HepG2 (cell line): ENCODE results near the gene WDR48. TPM values are rescaled to one million over a fixed set of nuclear protein-coding genes. Genes with fewer than 3 reads are reported as not detected.

Source experiments
- ATAC-seq: fragments of 200-7000 bp; cut with Tn5 transposase; 3 replicates; pipeline ENCODE4 v1.9.1; 2020; ENCODE audit warnings: mild to moderate bottlenecking, moderate library complexity
- BruUV-seq: library from RNA; stranded (reverse); fragments of 400-500 nt; replicated peaks from 2 replicates; lab custom pipeline; 2021; lab: Mats Ljungman, UMichigan
- CTCF ChIA-PET: fragments of 300-600 bp; formaldehyde crosslinking; extraction: SDS; loops from one replicate; lab custom pipeline; 2021; ENCODE audit warnings: low total read pairs, inconsistent platforms, low intra/inter-chr PET ratio; lab: Yijun Ruan, JAX
- POLR2A ChIA-PET: fragments of 350-600 bp; sonication (Branson Sonifier 250); formaldehyde crosslinking; loops from one replicate; lab custom pipeline; 2020; ENCODE audit warnings: antibody characterized with exemption, inconsistent platforms; lab: Yijun Ruan, JAX
- DNase-seq: peaks from one replicate; pipeline ENCODE4 v3.0.0-alpha.2; 2015; ENCODE audit warnings: low spot score
- FAIRE-seq: peaks from 3 replicates; lab custom pipeline; 2011; peaks lifted over from hg19 to GRCh38; lab: Jason Lieb, UNC
- H2AFZ ChIP-seq: one replicate; pipeline ENCODE4 v1.6.1; 2011; ENCODE audit warnings: low read length, inconsistent platforms
- H3K27ac ChIP-seq: fragments of 300-600 bp; 3 replicates; pipeline ENCODE4 v1.8.0; 2011; ENCODE audit warnings: mixed run types, mild to moderate bottlenecking, mixed read lengths, low read length, inconsistent platforms; ENCODE audit not compliant: insufficient read depth; ENCODE audit errors: extremely low read length
- H3K27me3 ChIP-seq, 2 experiments: fragments of 200-600 bp in 1 of 2; 2 replicates in 1 of 2; 3 replicates in 1 of 2; pipeline versions ENCODE4 v1.6.0 to v1.8.0; 2011; ENCODE audit warnings: low read length in 2 of 2, mild to moderate bottlenecking in 2 of 2, moderate library complexity in 2 of 2, inconsistent platforms in 1 of 2; ENCODE audit not compliant: insufficient read depth in 2 of 2, control insufficient read depth in 1 of 2
- H3K36me3 ChIP-seq, 2 experiments: fragments of 200-600 bp in 1 of 2; replicated peaks in 1 of 2; 2 replicates in 1 of 2; 3 replicates in 1 of 2; pipeline versions ENCODE4 v1.5.1 to v1.8.0; 2011; ENCODE audit warnings: low read length in 2 of 2, inconsistent platforms in 1 of 2; ENCODE audit not compliant: insufficient read depth in 2 of 2, control insufficient read depth in 1 of 2
- H3K4me1 ChIP-seq: 2 replicates; pipeline ENCODE4 v1.5.1; 2012; ENCODE audit warnings: low read length, inconsistent platforms; ENCODE audit not compliant: insufficient read depth
- H3K4me2 ChIP-seq: 2 replicates; pipeline ENCODE4 v1.6.0; 2011; ENCODE audit warnings: low read depth, low read length, inconsistent platforms
- H3K4me3 ChIP-seq, 3 experiments: fragments of 200-600 bp in 1 of 3; sonication (generic), shearing (Covaris generic) in 1 of 3; replicated peaks in 1 of 3; 2 replicates each; pipeline ENCODE4 v1.5.1; 2011 to 2016; ENCODE audit warnings: low read length in 3 of 3, inconsistent platforms in 2 of 3, low read depth in 2 of 3, mild to moderate bottlenecking in 2 of 3, control low read depth in 1 of 3, mixed read lengths in 1 of 3; ENCODE audit not compliant: insufficient read depth in 1 of 3
- H3K79me2 ChIP-seq: one replicate; pipeline ENCODE4 v1.6.1; 2011; ENCODE audit warnings: low read length, inconsistent platforms; ENCODE audit not compliant: insufficient read depth
- H3K9ac ChIP-seq: 2 replicates; pipeline ENCODE4 v1.6.0; 2011; ENCODE audit warnings: mild to moderate bottlenecking, low read depth, low read length, inconsistent platforms; ENCODE audit not compliant: insufficient read depth
- H3K9me3 ChIP-seq: 2 replicates; pipeline ENCODE4 v1.5.1; 2012; ENCODE audit warnings: mild to moderate bottlenecking, low read length
- H4K20me1 ChIP-seq: 2 replicates; pipeline ENCODE4 v1.6.0; 2011; ENCODE audit warnings: inconsistent platforms, mild to moderate bottlenecking, low read length, moderate library complexity; ENCODE audit not compliant: insufficient read depth
- AKNA ChIP-seq: sonication (generic); formaldehyde crosslinking; IDR thresholded peaks from 2 replicates; pipeline ENCODE4 v1.4.0; 2020; ENCODE audit warnings: missing genetic modification reagents, borderline replicate concordance
- ELF1 ChIP-seq: sonication (generic); formaldehyde crosslinking; IDR thresholded peaks from 2 replicates; pipeline ENCODE4 v1.4.0; 2020; ENCODE audit warnings: missing genetic modification reagents
- ELF3 ChIP-seq: IDR thresholded peaks from 2 replicates; pipeline ENCODE4 v1.6.1; 2016; ENCODE audit warnings: missing genetic modification reagents, missing compliant biosample characterization
- HOXA3 ChIP-seq: sonication (generic); formaldehyde crosslinking; IDR thresholded peaks from 2 replicates; pipeline ENCODE4 v1.5.0; 2020; ENCODE audit warnings: missing genetic modification reagents
- RBM22 ChIP-seq: fragments of 200-400 bp; formaldehyde crosslinking; optimal IDR thresholded peaks from 2 replicates; pipeline ENCODE3; 2017; ENCODE audit warnings: mild to moderate bottlenecking, low read length, moderate library complexity
- SAP130 ChIP-seq: IDR thresholded peaks from 2 replicates; pipeline ENCODE4 v1.6.1; 2016; ENCODE audit warnings: low read depth
- TEAD3 ChIP-seq: optimal IDR thresholded peaks from 2 replicates; pipeline ENCODE3; 2016; ENCODE audit warnings: borderline replicate concordance
- XBP1 ChIP-seq: sonication (generic); formaldehyde crosslinking; IDR thresholded peaks from 2 replicates; pipeline ENCODE4 v1.5.0; 2020; ENCODE audit warnings: missing genetic modification reagents
- ZNF546 ChIP-seq: sonication (generic); formaldehyde crosslinking; conservative IDR thresholded peaks from 2 replicates; pipeline ENCODE4 v1.8.1; 2023; ENCODE audit warnings: mild to moderate bottlenecking, missing genetic modification reagents
- ZNF557 ChIP-seq: sonication (generic); formaldehyde crosslinking; IDR thresholded peaks from 2 replicates; pipeline ENCODE4 v1.4.0; 2020; ENCODE audit warnings: missing genetic modification reagents
- WGBS: methylation state at CpG from one replicate; pipeline ENCODE4 v1.1.6; 2017; ENCODE audit warnings: low lambda C conversion rate; 5-methylcytosine and 5-hydroxymethylcytosine counted together
- in situ Hi-C: cut with HindIII; loops from 2 replicates; pipeline ENCODE4 v1.10.0; 2017; ENCODE audit warnings: low pct_unique_long_range_greater_than_20kb; ENCODE audit not compliant: extremely low pct_ligation_motif_present
- intact Hi-C: fragments of 100-400 bp; cut with micrococcal nuclease; formaldehyde crosslinking; loops from one replicate; pipeline ENCODE4 v1.10.0; 2022; ENCODE audit not compliant: unreplicated experiment
- polyA plus RNA-seq, 8 experiments: library from polyadenylated mRNA; depleted of rRNA in 3 of 8; stranded (reverse) in 7 of 8; unstranded in 1 of 8; fragments of >200 nt; fragmentation: Illumina TruSeq in 4 of 8; extraction: Trizol in 4 of 8; gene quantifications; 2 replicates each; pipeline versions ENCODE4 v1.2.1 to v1.2.3, GENCODE V29; 2011 to 2016; ENCODE audit warnings: low read depth in 4 of 8, missing spikeins in 1 of 8, mixed read lengths in 1 of 8; ENCODE audit not compliant: insufficient read depth in 1 of 8
- total RNA-seq, 5 experiments: library from RNA; depleted of rRNA; stranded (reverse); fragments of >200 nt; fragmentation: Illumina TruSeq; extraction: Trizol; gene quantifications; 2 replicates each; pipeline ENCODE4 v1.2.3, GENCODE V29; 2016; ENCODE audit warnings: low read depth in 1 of 5
- TF ChIP-seq, protein P1 (sequence below): sonication (generic); formaldehyde crosslinking; IDR thresholded peaks from 2 replicates; pipeline ENCODE4 v1.4.0; 2020; ENCODE audit warnings: missing genetic modification reagents
- TF ChIP-seq, protein P2 (sequence below): sonication (generic); IDR thresholded peaks from 2 replicates; pipeline ENCODE4 v1.6.1; 2016; ENCODE audit warnings: low read depth, borderline replicate concordance

The WDR48 gene
- total and polyA plus RNA-seq, 2 of the 13 experiments (the other 11 are each of a cell fraction or from before 2014, with no cell fraction given), result 29.2 to 31.2 TPM

DNA sequence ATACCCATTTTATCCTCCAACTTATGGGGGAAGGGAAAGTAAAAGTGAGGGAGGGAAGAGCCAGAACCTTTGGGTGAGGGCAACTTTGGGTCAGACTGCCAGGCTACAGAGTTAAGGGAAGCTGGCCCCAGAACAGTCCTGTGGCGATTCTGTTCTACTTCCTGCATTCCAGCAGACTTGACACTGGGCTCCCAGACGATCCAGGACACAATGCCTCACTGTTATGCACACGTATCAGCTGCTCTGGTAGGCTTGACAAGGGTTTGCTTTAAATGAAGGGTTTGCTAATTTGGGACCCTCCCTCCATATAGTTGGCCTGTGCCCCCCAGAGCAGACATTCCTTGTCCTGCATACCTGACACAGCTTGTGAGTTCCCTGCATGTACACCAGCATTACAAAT lies 45.0 kb downstream of the WDR48 start:
- CTCF ChIA-PET, result interaction anchor here (1.1 kb wide), 1 partner anchor 30 kb away, joined by 3 read pairs; no protein-coding TSS in a partner anchor
- in situ Hi-C loops, result no loop called here
- ATAC-seq (peak; percentile 51), FAIRE-seq (peak; percentile 51), DNase-seq (peak; percentile 67)
- Histone ChIP-seq H3K4me1 (peaks cover 14% of the 10 kb centered on the region), H3K27ac (no peak overlapping the region), H3K4me2 (no peak overlapping the region), H2AFZ (no peak overlapping the region), H3K36me3 (peaks cover 23 to 82% of the 10 kb centered on the region in 2 experiments), H3K27me3 (no peaks in the 10 kb centered on the region), H3K4me3 (no peak overlapping the region)
- WGBS, result 19% methylated on average over 2 of the region's 3 CpGs
- intact Hi-C loops, result loop anchor here (5.0 kb wide), 1 partner anchor 1639 kb away; no protein-coding TSS in a partner anchor
- POLR2A ChIA-PET, result no interaction called here
- TF ChIP-seq RBM22, result peak; percentile 27
- peak; percentile 92 for TF ChIP-seq TEAD3 (CRISPR knock-in tag)
- peak; percentile 37; the same call in 1 of the 2 replicates for TF ChIP-seq ELF3 (CRISPR knock-in tag)
- no peak for TF ChIP-seq AKNA (CRISPR knock-in tag)
- no peak for TF ChIP-seq HOXA3 (CRISPR knock-in tag)
- no peak for TF ChIP-seq ZNF557 (CRISPR knock-in tag)
- TF ChIP-seq ELF1 (CRISPR knock-in tag), result peak; percentile 30; the same call in 1 of the 2 replicates
- TF ChIP-seq ZNF546 (CRISPR knock-in tag), result no peak
- peak; percentile 21; the same call in 1 of the 2 replicates for TF ChIP-seq SAP130 (CRISPR knock-in tag)
- TF ChIP-seq, protein P1, sequence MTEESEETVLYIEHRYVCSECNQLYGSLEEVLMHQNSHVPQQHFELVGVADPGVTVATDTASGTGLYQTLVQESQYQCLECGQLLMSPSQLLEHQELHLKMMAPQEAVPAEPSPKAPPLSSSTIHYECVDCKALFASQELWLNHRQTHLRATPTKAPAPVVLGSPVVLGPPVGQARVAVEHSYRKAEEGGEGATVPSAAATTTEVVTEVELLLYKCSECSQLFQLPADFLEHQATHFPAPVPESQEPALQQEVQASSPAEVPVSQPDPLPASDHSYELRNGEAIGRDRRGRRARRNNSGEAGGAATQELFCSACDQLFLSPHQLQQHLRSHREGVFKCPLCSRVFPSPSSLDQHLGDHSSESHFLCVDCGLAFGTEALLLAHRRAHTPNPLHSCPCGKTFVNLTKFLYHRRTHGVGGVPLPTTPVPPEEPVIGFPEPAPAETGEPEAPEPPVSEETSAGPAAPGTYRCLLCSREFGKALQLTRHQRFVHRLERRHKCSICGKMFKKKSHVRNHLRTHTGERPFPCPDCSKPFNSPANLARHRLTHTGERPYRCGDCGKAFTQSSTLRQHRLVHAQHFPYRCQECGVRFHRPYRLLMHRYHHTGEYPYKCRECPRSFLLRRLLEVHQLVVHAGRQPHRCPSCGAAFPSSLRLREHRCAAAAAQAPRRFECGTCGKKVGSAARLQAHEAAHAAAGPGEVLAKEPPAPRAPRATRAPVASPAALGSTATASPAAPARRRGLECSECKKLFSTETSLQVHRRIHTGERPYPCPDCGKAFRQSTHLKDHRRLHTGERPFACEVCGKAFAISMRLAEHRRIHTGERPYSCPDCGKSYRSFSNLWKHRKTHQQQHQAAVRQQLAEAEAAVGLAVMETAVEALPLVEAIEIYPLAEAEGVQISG (CRISPR knock-in tag), result no peak
- TF ChIP-seq, protein P2, sequence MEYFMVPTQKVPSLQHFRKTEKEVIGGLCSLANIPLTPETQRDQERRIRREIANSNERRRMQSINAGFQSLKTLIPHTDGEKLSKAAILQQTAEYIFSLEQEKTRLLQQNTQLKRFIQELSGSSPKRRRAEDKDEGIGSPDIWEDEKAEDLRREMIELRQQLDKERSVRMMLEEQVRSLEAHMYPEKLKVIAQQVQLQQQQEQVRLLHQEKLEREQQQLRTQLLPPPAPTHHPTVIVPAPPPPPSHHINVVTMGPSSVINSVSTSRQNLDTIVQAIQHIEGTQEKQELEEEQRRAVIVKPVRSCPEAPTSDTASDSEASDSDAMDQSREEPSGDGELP, result peak; percentile 31; the same call in 1 of the 2 replicates
- no peak for TF ChIP-seq XBP1 (CRISPR knock-in tag)
- TF ChIP-seq, all 625 proteins: peak for 6
- Histone ChIP-seq H3K79me2 (no peaks in the 10 kb centered on the region), H4K20me1 (no peaks in the 10 kb centered on the region), H3K9ac (no peak overlapping the region), H3K9me3 (no peaks in the 10 kb centered on the region)
- BruUV-seq, result no TSS peak
